Suprapubic skin (tissue), 4 donors: ENCODE measurements around the gene TGFBI. TPM values are rescaled to one million over a fixed set of nuclear protein-coding genes. Genes with fewer than 3 reads are reported as not detected.
"Not testable (repeated sequence)": the region's sequence is repeated elsewhere in the genome, so short reads cannot be mapped to it uniquely, and the experiment has no call there.

ENCODE experiments used
- DNase-seq, 2 donors: peaks; one replicate each; pipeline ENCODE4 v3.0.0-alpha.2; 2019; ENCODE audit warnings: low spot score in 2 of 2
- H3K27ac ChIP-seq: fragments of 200-600 bp; sonication (generic); one replicate; pipeline ENCODE4 v1.5.1; 2019
- H3K27me3 ChIP-seq: fragments of 200-600 bp; sonication (generic); one replicate; pipeline ENCODE4 v1.5.1; 2019
- H3K36me3 ChIP-seq: fragments of 200-600 bp; sonication (generic); one replicate; pipeline ENCODE4 v1.5.1; 2019
- H3K4me1 ChIP-seq: fragments of 200-600 bp; sonication (generic); one replicate; pipeline ENCODE4 v1.5.1; 2019
- H3K4me3 ChIP-seq: fragments of 200-600 bp; sonication (generic); one replicate; pipeline ENCODE4 v1.5.1; 2019; ENCODE audit warnings: mild to moderate bottlenecking
- H3K9me3 ChIP-seq: fragments of 200-600 bp; sonication (generic); one replicate; pipeline ENCODE4 v1.5.1; 2019
- CTCF ChIP-seq, 2 donors: fragments of 200-600 bp in 1 of 2; fragments of 450-650 bp in 1 of 2; sonication (generic) in 1 of 2; IDR thresholded peaks; one replicate each; pipeline ENCODE4 v1.5.1; 2016 to 2019; ENCODE audit warnings: antibody characterized with exemption in 2 of 2, mild to moderate bottlenecking in 1 of 2, moderate library complexity in 1 of 2
- EP300 ChIP-seq: sonication (generic); formaldehyde crosslinking; IDR thresholded peaks from one replicate; pipeline ENCODE4 v1.6.1; 2017; ENCODE audit warnings: antibody characterized with exemption
- POLR2A ChIP-seq, 2 donors: fragments of 450-650 bp; IDR thresholded peaks; one replicate each; pipeline ENCODE4 v1.6.1; 2017; ENCODE audit warnings: antibody characterized with exemption in 2 of 2, mild to moderate bottlenecking in 2 of 2, moderate library complexity in 2 of 2
- POLR2AphosphoS5 ChIP-seq, 3 donors: sonication (generic); formaldehyde crosslinking; IDR thresholded peaks; one replicate each; pipeline ENCODE4 v1.6.1; 2017; ENCODE audit warnings: antibody characterized with exemption in 3 of 3
- WGBS: methylation state at CpG from one replicate; pipeline ENCODE4 v1.1.5; 2018; 5-methylcytosine and 5-hydroxymethylcytosine counted together
- total RNA-seq, 4 donors: library from RNA; depleted of rRNA; stranded (reverse); fragments of >200 nt; gene quantifications; one replicate each; pipeline ENCODE4 v1.1.0, GENCODE V29; 2016

Gene TGFBI
- total RNA-seq, 4 donors from 2014 or later: 300 to 719 (median 389) TPM

GRCh38 chr5:136040746-136041415, 12.1 kb downstream of the TGFBI start:
- no peak overlapping the region for H3K4me3 ChIP-seq
- peaks cover 21% of the 10 kb centered on the region for H3K4me1 ChIP-seq
- H3K36me3 ChIP-seq: peaks cover 16% of the 10 kb centered on the region
- no peak for TF ChIP-seq POLR2A (IDR thresholded peaks at IDR 0.05)
- no peak for TF ChIP-seq POLR2AphosphoS5 (IDR thresholded peaks at IDR 0.05)
- no peak for TF ChIP-seq EP300
- TF ChIP-seq CTCF (IDR thresholded peaks at IDR 0.05): no peak
- no peaks in the 10 kb centered on the region for H3K9me3 ChIP-seq
- no peak overlapping the region for H3K27ac ChIP-seq
- H3K27me3 ChIP-seq: no peaks in the 10 kb centered on the region
- 59% methylated on average over 4 of the region's 4 CpGs for WGBS
- DNase-seq: no peak

- H3K36me3 ChIP-seq: peaks cover 26% of the 10 kb centered on the region
- H3K4me1 ChIP-seq: peaks cover 10% of the 10 kb centered on the region
- TF ChIP-seq POLR2AphosphoS5 (IDR thresholded peaks at IDR 0.05): no peak
- TF ChIP-seq POLR2A (IDR thresholded peaks at IDR 0.05): no peak
- TF ChIP-seq EP300: no peak
- TF ChIP-seq CTCF (IDR thresholded peaks at IDR 0.05): no peak
- no peaks in the 10 kb centered on the region for H3K27me3 ChIP-seq
- no peaks in the 10 kb centered on the region for H3K9me3 ChIP-seq
- H3K27ac ChIP-seq: no peak overlapping the region
- DNase-seq: no peak
- H3K4me3 ChIP-seq: no peak overlapping the region
- 62% methylated on average over 1 of the region's 1 CpG for WGBS
Observed at GRCh38 chr5:136042156-136042555, 13.4 kb downstream of the TGFBI start.

GRCh38 chr5:136042665-136043121, 13.9 kb downstream of the TGFBI start:
- Histone ChIP-seq H3K27ac (no peak overlapping the region), H3K4me3 (no peak overlapping the region), H3K36me3 (peaks cover 31% of the 10 kb centered on the region), H3K27me3 (no peaks in the 10 kb centered on the region), H3K4me1 (peaks cover 4% of the 10 kb centered on the region), H3K9me3 (no peaks in the 10 kb centered on the region)
- DNase-seq: no peak
- TF ChIP-seq POLR2AphosphoS5 (IDR thresholded peaks at IDR 0.05) (no peak), EP300 (no peak), POLR2A (IDR thresholded peaks at IDR 0.05) (no peak), CTCF (IDR thresholded peaks at IDR 0.05) (no peak)
- WGBS: 59% methylated on average over 6 of the region's 6 CpGs

GRCh38 chr5:136043551-136043950, 14.8 kb downstream of the TGFBI start:
- no peak overlapping the region for H3K4me3 ChIP-seq
- WGBS: 69% methylated on average over 2 of the region's 2 CpGs
- no peaks in the 10 kb centered on the region for H3K9me3 ChIP-seq
- DNase-seq: no peak
- H3K27me3 ChIP-seq: no peaks in the 10 kb centered on the region
- peaks cover 39% of the 10 kb centered on the region for H3K36me3 ChIP-seq
- no peak for TF ChIP-seq EP300
- no peaks in the 10 kb centered on the region for H3K4me1 ChIP-seq
- H3K27ac ChIP-seq: no peak overlapping the region

- 91% methylated on average over 7 of the region's 8 CpGs for WGBS
- H3K36me3 ChIP-seq: peaks cover 44% of the 10 kb centered on the region
- H3K27ac ChIP-seq: no peak overlapping the region
- DNase-seq: peak in 1 of 2 donors; percentile 44
- H3K9me3 ChIP-seq: no peaks in the 10 kb centered on the region
- no peaks in the 10 kb centered on the region for H3K4me1 ChIP-seq
- H3K27me3 ChIP-seq: no peaks in the 10 kb centered on the region
- TF ChIP-seq POLR2A (IDR thresholded peaks at IDR 0.05) (no peak), CTCF (IDR thresholded peaks at IDR 0.05) (no peak), EP300 (no peak), POLR2AphosphoS5 (IDR thresholded peaks at IDR 0.05) (no peak)
- no peak overlapping the region for H3K4me3 ChIP-seq
Observed at GRCh38 chr5:136043968-136044610, 15.3 kb downstream of the TGFBI start.

GRCh38 chr5:136045026-136045425, 16.2 kb downstream of the TGFBI start:
- DNase-seq: peak in 1 of 2 donors; percentile 40
- H3K9me3 ChIP-seq, H3K4me1 ChIP-seq, H3K27me3 ChIP-seq, H3K27ac ChIP-seq, H3K4me3 ChIP-seq: not testable (repeated sequence)
- WGBS: 83% methylated on average over 8 of the region's 8 CpGs
- H3K36me3 ChIP-seq: peaks cover 49% of the 10 kb centered on the region
